ENCODE measurements around the gene C1orf232. TPM values are rescaled to one million over a fixed set of nuclear protein-coding genes. Genes with fewer than 3 reads are reported as not detected.

Gene C1orf232
- total and polyA plus RNA-seq, 9 of the 15 experiments (the other 6 are each of a cell fraction or from before 2014, with no cell fraction given), result not detected

DNA sequence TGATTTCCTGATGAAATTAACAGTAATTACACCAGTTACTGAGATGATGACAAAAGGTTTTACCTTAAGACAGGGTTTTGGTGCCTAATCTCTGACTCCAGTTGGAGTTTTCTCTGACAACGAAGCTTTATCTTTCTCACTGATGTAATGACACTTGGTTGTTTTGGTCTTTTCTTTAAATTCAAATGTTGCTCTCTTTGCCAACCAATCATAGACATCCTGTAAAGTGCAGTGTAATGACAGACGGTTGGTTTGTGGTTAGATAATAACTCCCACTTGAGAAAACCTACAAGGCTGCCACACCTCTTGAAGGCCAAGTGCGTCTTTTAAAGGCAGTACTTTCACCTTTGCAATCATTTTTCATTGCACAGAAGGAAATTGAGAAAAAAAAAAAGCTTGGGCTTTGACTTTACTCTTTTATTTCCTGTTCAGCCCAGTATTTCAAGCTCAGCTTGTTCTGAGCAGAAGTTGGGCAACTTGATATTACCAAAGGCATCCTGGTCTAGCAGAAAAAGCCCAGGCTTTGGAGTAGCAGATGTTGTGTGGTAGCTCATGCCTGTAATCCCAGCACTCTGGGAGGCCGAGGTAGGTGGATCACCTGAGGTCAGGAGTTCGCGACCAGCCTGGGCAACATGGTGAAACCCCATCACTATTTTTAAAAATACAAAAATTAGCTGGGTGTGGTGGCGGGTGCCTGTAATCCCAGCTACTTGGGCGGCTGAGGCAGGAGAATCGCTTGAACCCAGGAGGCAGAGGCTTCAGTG lies 42.3 kb downstream of the C1orf232 start (continued):
- peak; percentile 72 for TF ChIP-seq SUPT5H (IDR thresholded peaks at IDR 0.05)
- TF ChIP-seq GATA2 (CRISPR knock-in tag; IDR thresholded peaks at IDR 0.05), result peak; percentile 79
- no peak for TF ChIP-seq NELFE (IDR thresholded peaks at IDR 0.05; ENCODE audit: insufficient read depth, insufficient read length)
- no peak for TF ChIP-seq CAMTA2 (CRISPR knock-in tag; conservative IDR thresholded peaks at IDR 0.05)
- TF ChIP-seq ZBTB17 (CRISPR knock-in tag; IDR thresholded peaks at IDR 0.05), result peak; percentile 46
- TF ChIP-seq, protein P1, sequence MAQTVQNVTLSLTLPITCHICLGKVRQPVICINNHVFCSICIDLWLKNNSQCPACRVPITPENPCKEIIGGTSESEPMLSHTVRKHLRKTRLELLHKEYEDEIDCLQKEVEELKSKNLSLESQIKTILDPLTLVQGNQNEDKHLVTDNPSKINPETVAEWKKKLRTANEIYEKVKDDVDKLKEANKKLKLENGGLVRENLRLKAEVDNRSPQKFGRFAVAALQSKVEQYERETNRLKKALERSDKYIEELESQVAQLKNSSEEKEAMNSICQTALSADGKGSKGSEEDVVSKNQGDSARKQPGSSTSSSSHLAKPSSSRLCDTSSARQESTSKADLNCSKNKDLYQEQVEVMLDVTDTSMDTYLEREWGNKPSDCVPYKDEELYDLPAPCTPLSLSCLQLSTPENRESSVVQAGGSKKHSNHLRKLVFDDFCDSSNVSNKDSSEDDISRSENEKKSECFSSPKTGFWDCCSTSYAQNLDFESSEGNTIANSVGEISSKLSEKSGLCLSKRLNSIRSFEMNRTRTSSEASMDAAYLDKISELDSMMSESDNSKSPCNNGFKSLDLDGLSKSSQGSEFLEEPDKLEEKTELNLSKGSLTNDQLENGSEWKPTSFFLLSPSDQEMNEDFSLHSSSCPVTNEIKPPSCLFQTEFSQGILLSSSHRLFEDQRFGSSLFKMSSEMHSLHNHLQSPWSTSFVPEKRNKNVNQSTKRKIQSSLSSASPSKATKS (CRISPR knock-in tag; IDR thresholded peaks at IDR 0.05), result no peak
- TF ChIP-seq CC2D1A (IDR thresholded peaks at IDR 0.05), result peak; percentile 100
- TF ChIP-seq C11orf30 (IDR thresholded peaks at IDR 0.05; ENCODE audit: low read depth), result peak; percentile 83
- peak; percentile 65 for TF ChIP-seq ZNF311 (CRISPR knock-in tag; IDR thresholded peaks at IDR 0.05)
- TF ChIP-seq TFAM (CRISPR knock-in tag; conservative IDR thresholded peaks at IDR 0.05), result no peak
- TF ChIP-seq, protein P2, sequence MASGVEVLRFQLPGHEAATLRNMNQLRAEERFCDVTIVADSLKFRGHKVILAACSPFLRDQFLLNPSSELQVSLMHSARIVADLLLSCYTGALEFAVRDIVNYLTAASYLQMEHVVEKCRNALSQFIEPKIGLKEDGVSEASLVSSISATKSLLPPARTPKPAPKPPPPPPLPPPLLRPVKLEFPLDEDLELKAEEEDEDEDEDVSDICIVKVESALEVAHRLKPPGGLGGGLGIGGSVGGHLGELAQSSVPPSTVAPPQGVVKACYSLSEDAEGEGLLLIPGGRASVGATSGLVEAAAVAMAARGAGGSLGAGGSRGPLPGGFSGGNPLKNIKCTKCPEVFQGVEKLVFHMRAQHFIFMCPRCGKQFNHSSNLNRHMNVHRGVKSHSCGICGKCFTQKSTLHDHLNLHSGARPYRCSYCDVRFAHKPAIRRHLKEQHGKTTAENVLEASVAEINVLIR (CRISPR knock-in tag; IDR thresholded peaks at IDR 0.05), result peak; percentile 53; the same call in 1 of the 2 replicates
- peak in 1 of 2 experiments; percentile 97; a peak in 3 of 4 replicates for TF ChIP-seq TBL1XR1 (IDR thresholded peaks at IDR 0.05; ENCODE audit: low read length in 2 of 2)
- TF ChIP-seq BCL6 (CRISPR knock-in tag; IDR thresholded peaks at IDR 0.05), result no peak
- TF ChIP-seq, protein P3, sequence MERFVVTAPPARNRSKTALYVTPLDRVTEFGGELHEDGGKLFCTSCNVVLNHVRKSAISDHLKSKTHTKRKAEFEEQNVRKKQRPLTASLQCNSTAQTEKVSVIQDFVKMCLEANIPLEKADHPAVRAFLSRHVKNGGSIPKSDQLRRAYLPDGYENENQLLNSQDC (CRISPR knock-in tag; IDR thresholded peaks at IDR 0.05), result no peak; the same call in none of the 2 replicates
- TF ChIP-seq FIP1L1 (IDR thresholded peaks at IDR 0.05; ENCODE audit: low read depth, low read length, poor library complexity, severe bottlenecking), result no peak
- peak; percentile 96 for TF ChIP-seq NCOA1 (IDR thresholded peaks at IDR 0.05; ENCODE audit: low read depth)
- TF ChIP-seq SAFB (IDR thresholded peaks at IDR 0.05; ENCODE audit: borderline replicate concordance, low read depth, low read length), result no peak
- peak; percentile 81 for TF ChIP-seq JUN (IDR thresholded peaks at IDR 0.05; ENCODE audit: borderline replicate concordance, low read depth, low read length)
- no peak for TF ChIP-seq JUN (CRISPR knock-in tag; IDR thresholded peaks at IDR 0.05; ENCODE audit: borderline replicate concordance)
- TF ChIP-seq ETV1 (tag; conservative IDR thresholded peaks at IDR 0.05; ENCODE audit: low read depth), result peak; percentile 57; the same call in 1 of the 2 replicates
- TF ChIP-seq GTF2E2 (tag; IDR thresholded peaks at IDR 0.05), result peak; percentile 79; the same call in 1 of the 2 replicates
- peak; percentile 86 to 92 for TF ChIP-seq TRIM24 (IDR thresholded peaks at IDR 0.05)
- TF ChIP-seq ZNF140 (CRISPR knock-in tag; IDR thresholded peaks at IDR 0.05), result no peak
- TF ChIP-seq, protein P4, sequence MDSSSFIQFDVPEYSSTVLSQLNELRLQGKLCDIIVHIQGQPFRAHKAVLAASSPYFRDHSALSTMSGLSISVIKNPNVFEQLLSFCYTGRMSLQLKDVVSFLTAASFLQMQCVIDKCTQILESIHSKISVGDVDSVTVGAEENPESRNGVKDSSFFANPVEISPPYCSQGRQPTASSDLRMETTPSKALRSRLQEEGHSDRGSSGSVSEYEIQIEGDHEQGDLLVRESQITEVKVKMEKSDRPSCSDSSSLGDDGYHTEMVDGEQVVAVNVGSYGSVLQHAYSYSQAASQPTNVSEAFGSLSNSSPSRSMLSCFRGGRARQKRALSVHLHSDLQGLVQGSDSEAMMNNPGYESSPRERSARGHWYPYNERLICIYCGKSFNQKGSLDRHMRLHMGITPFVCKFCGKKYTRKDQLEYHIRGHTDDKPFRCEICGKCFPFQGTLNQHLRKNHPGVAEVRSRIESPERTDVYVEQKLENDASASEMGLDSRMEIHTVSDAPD (CRISPR knock-in tag; IDR thresholded peaks at IDR 0.05), result no peak
- TF ChIP-seq FOXK1 (CRISPR knock-in tag; IDR thresholded peaks at IDR 0.05; ENCODE audit: borderline replicate concordance), result no peak
- peak; percentile 49; the same call in 1 of the 2 replicates for TF ChIP-seq ZNF561 (CRISPR knock-in tag; conservative IDR thresholded peaks at IDR 0.05)
